HuH-7 (cell line): ENCODE measurements around the gene TIAL1.
"Not testable (repeated sequence)": the region's sequence is repeated elsewhere in the genome, so short reads cannot be mapped to it uniquely, and the experiment has no call there.

ENCODE experiments used
- DNase-seq: peaks from one replicate; pipeline ENCODE4 v3.0.0; 2011; ENCODE audit warnings: low spot score

TIAL1 gene

GRCh38 chr10:119596537-119597404 lies at the start of gene TIAL1:
Gene TIAL1, minus strand, starts transcription at chr10:119596964. Its CDS starts 499 bp downstream, at chr10:119596465.
- DNase-seq: peak; percentile 89

DNA sequence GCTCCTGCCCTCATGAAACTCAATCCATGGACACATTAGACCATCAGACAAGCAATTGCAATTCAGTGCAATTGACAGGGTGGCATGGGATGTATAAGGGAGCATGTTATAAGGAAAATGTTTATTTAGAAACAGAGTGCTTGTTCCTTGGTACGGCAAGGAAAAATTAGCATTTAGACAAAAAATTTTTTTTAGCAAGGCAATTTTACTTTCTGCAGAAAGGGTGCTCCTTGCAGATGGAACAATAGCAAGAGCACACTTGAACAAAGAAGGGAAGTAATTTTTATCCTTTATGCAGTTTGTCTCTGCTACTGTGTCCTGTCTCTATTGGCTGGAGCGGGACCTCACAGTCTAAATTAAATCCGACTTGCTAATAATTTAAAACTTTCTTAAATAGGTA lies 48.2 kb upstream of the TIAL1 start:
- DNase-seq: no peak

- DNase-seq: peak; percentile 42
Observed at GRCh38 chr10:119644205-119644814, 47.5 kb upstream of the TIAL1 start.

- no peak for DNase-seq
Observed at GRCh38 chr10:119643306-119644204, 46.8 kb upstream of the TIAL1 start.

- no peak for DNase-seq
Observed at GRCh38 chr10:119642556-119643111, 45.9 kb upstream of the TIAL1 start.

GRCh38 chr10:119640875-119641526 lies 44.2 kb upstream of the TIAL1 start:
- DNase-seq: no peak

- no peak for DNase-seq
Observed at GRCh38 chr10:119640384-119640783, 43.6 kb upstream of the TIAL1 start.

DNA sequence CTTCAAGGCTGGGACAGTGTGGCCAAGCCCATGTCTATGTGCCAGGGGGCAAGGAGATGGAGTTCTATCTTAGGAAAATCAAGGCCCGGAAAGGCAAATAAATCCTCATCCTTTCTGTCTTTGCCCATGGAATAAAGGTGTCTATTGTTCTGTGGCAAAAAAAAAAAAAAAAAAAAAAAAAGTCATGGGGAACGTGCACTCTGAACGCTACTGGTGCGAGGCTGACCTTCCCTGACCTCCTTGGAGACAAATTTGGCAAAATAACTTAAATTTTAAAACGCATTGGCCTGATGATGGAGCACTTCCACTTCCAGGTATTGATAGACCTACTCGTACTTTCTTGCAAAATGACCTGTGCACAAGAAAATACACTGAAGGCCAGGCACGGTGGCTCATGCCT lies 42.2 kb upstream of the TIAL1 start:
- no peak for DNase-seq

DNA sequence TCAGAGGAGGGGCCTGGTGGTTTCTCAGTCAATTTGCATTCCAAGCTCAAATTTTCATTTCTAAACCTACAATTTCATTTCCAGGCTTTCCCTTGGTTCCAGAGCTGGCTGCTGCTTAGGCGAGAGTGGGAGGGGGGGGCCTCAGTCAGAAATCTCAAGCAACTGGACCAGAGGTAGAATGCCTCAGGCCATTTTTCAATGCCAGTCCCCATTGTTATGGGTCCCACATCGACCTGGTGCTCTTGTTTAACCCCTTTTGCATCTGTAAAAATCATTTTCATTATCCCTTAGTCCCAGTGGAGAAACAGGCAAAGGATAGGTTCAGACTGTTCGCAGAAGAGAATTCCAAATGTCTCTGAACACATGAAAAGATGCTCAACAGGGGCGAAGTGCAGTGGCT lies 40.9 kb upstream of the TIAL1 start:
- no peak for DNase-seq

- no peak for DNase-seq
Observed at GRCh38 chr10:119634219-119634544, 37.4 kb upstream of the TIAL1 start.

DNA sequence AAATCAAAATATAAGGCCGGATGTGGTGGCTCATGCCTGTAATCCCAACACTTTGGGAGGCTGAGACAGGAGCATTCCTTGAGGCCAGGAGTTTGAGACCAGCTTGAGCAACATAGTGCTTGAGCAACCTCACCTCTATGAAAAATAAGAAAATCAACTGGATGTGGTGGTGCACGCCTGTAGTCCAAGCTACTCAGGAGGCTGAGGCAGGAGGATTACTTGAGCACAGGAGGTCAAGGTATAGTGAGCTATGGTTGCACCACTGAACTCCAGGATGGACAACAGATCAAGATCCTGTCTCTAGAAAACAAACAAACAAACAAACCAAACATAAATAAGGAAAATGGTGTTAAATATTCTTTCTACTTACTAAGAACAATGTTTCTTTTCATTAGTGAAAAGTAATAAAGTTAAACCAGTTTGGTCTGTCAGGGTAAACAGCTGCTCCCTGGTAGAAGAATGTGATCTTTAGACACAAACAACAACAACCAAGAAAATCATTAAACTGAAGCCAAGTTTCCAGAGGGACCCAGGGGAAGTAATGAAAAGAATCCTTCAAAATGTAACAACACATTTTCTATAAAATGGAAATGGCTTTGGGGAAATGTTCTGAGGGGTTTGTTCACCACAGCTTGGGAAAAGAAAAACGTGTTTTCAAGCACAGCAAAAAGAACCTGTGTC lies 36.9 kb upstream of the TIAL1 start:
- DNase-seq: no peak

DNA sequence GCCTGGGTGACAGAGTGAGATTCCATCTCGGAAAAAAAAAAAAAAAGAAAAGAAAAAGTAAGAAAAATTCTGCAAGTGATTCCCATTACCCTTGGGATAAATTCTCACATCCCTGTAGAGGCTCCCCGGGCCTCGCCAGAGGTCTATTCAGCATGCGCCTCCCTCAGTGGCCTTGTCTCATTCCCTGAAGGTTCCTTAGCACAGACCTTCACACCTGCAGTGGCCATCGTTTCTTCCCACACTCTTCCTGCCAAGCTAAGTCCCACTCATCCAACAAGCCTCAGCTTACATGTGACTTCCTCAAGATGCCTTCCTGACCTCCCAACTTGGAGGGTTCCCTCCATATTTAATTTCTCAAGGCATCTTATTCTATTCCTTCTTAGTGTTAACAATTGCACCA lies 33.5 kb upstream of the TIAL1 start:
- no peak for DNase-seq

DNA sequence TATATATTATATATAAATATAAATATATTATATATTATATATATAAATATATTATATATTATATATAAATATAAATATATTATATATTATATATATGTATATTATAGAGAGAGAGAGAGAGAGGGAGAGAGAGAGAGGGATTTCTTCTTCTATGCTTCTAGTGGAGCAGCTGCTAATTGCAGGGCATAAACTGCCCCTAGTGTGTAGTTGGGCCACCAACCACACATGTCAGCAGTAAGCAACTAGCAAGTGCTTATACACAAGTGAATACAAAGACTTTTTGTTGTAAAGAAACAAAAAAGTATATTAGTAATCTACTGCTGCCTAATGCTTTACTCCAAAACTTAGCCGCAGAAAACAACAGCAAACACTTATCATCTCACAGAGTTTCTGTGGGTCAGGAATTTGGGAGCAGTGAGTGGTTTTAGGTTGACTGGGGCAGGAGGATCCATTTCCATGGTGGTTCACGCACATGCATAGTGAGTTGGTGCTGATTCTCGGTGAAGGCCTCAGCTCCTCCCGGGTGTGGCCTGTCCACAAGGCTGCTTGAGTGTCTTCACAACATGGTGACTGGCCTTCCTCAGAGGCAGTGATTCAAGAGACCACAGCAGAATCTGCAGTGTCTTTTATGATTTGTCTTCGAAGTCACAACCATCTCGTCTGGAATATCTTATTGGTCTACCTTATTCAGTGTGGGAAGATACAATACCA lies 29.0 kb upstream of the TIAL1 start:
- no peak for DNase-seq

GRCh38 chr10:119621078-119621384 lies 24.3 kb upstream of the TIAL1 start:
- no peak for DNase-seq

DNA sequence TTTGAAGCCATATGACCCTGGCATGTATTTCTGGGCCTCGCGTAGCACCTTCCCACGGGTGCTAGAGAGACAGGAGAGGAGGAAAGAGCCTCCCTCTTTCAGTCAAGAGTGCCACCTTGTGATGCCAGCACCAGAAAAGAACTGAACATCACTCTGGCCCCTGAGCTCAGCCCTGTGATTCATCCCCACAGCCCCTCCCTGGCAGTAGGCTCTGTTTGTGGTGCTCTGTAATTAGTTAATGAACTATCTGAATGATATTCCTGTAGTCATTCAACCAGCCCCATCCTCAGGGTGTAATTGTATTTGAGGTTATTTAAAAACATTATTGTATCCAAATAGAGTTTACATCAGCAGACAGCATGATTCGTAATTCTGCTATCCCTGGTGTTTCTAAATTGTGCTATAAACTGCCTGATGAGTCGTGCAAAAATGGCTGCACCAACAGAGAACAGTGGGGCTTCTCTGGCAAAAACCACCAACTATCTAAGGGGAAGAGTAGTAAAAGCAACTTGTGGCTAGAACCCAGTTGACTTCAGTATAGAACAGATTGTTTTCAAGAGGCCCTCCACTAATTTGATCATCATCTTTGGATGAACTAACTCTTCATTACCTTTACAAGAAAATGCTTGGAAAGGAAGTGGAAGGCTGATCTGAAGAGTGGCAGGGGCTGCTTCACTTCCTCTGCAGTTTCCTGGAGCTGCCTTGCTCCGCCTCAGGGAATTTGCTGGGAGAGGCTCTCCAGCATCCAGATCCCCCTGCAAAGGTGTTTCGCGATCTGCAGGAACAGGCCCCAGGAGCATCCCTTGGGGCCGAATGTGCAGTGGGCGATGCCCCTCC lies 23.7 kb upstream of the TIAL1 start:
- no peak for DNase-seq

DNA sequence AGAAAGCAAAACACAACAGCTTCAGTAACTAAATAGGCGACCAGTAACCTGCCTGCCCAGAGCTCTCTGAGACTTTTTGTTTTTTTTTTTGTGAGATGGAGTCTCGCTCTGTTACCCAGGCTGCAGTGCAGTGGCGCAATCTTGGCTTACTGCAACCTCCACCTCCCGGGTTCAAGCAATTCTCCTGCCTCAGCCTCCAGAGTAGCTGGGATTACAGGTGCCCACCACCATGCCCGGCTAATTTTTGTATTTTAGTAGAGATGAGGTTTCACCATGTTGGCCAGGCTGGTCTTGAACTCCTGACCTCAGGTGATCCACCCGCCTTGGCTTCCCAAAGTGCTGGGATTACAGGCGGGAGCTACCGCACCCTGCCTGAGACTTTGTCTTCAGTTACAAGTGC lies 23.0 kb upstream of the TIAL1 start:
- DNase-seq: not testable (repeated sequence)

DNA sequence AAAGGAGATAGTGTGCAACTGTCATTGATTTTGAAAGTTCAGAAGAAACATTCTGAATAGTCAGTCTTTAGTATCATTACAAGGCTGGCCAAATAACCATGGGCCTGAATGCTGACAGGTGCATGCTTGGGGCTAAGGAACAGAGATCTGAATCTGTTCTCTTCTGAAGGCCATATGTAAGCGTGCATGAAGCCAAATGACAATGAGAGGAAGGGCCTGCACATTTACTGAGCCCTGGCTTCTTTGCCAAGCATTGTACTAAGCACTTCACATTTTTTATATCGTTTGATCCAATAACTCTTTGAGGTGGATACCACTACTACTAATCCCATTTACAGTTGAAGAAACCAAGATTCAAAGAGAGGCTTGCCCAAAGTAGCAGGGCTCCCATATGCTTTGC lies 22.5 kb upstream of the TIAL1 start:
- DNase-seq: no peak

DNA sequence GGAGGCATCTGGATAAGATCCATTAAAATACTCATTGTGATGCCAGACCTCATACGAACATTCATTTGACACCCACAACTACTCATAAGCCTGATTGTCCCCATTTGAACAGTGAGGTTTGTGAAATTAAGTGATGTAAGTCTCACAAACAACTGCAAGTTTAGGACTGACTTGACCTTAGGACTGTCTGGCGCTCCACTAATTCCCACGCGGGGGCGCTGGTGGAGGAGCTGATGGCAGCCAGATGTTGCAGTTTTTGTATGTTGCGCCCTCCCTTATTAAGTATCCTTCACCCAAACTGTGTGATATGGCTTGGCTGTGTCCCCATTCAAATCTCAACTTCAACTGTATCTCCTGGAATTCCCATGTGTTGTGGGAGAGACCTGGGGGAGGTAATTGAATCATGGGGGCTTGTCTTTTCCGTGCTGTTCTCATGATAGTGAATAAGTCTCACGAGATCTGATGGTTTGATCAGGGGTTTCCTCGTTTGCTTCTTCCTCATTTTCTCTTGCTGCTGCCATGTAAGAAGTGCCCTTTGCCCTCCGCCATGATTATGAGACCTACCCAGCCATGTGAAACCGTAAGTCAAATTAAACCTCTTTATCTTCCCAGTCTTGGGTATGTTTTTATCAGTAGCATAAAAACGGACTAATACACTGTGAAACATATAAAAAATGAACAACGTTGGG lies 20.3 kb upstream of the TIAL1 start:
- DNase-seq: no peak

DNA sequence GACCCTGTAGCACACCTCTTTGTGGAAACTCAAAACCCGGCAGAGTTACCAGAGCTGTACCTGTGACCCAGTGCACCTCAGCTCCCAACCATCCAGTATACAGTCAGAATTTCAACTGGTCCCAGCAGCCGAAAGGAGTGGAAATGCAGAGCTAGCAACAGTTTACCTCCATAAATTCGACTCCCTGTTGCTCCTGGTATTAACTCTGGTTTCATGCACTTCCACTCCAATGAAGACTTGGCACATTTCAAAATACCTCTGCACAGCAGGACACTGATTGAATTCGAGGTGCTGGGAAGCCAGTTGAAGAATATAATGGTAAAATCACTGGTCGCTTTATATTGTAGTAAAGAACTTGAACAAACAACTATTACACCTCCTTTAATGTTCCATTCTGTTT lies 17.9 kb upstream of the TIAL1 start:
- DNase-seq: no peak
